ENCODE data around the gene MSRB1. TPM values are rescaled to one million over a fixed set of nuclear protein-coding genes. Genes with fewer than 3 reads are reported as not detected.

Gene MSRB1
- total RNA-seq, 2 donors from 2014 or later, result 13.7 to 21.9 TPM

DNA sequence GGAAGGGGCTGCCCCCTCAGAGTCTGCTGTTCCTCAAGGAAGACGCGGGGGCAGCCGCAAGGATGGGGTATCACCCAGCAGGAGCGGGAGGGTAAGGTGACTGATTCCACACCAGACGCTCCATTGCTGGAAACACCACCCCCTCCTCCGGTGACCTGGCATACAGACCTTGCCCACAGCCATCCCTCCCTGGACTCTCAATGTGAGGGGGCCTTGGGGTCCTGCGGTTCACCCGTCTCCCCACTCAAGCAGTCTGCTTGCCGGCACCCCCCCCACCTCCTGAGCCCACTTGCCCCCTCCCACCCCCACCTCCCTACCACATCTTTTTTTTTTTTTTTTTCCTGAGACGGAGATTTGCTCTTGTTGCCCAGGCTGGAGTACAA lies 12.7 kb downstream of the MSRB1 start:
- Histone ChIP-seq H3K4me1 (peaks cover 0 to 12% of the 10 kb centered on the region in 2 donors), H3K27me3 (no peaks in the 10 kb centered on the region), H3K9me3 (no peaks in the 10 kb centered on the region), H3K27ac (no peak overlapping the region), H3K36me3 (no peaks in the 10 kb centered on the region), H3K4me3 (no peak overlapping the region)
- no peak for DNase-seq (ENCODE audit: low spot score)
- no peak for TF ChIP-seq CTCF (IDR thresholded peaks at IDR 0.05)

- Histone ChIP-seq H3K9me3 (no peaks in the 10 kb centered on the region), H3K36me3 (no peaks in the 10 kb centered on the region), H3K4me3 (peak overlapping the region; percentile 57 to 80), H3K27me3 (no peaks in the 10 kb centered on the region), H3K27ac (peak overlapping the region; percentile 71 to 87), H3K4me1 (peaks cover 0 to 12% of the 10 kb centered on the region in 2 donors)
- DNase-seq (ENCODE audit: low spot score), result peak; percentile 87
- peak; percentile 100 for TF ChIP-seq CTCF (IDR thresholded peaks at IDR 0.05)
These were observed 13.2 kb downstream of the MSRB1 start for GRCh38 chr16:1929578-1930337.

GRCh38 chr16:1929105-1929504 lies 13.9 kb downstream of the MSRB1 start:
- no peak for TF ChIP-seq CTCF (IDR thresholded peaks at IDR 0.05)
- H3K9me3 ChIP-seq, result no peaks in the 10 kb centered on the region
- no peaks in the 10 kb centered on the region for H3K27me3 ChIP-seq
- H3K27ac ChIP-seq, result peak overlapping the region; percentile 71 to 87
- no peak for DNase-seq (ENCODE audit: low spot score)
- peak overlapping the region; percentile 57 to 80 for H3K4me3 ChIP-seq
- H3K4me1 ChIP-seq, result peaks cover 0 to 12% of the 10 kb centered on the region in 2 donors
- no peaks in the 10 kb centered on the region for H3K36me3 ChIP-seq

GRCh38 chr16:1926271-1926670 lies 16.7 kb downstream of the MSRB1 start:
- TF ChIP-seq CTCF (IDR thresholded peaks at IDR 0.05), result no peak
- no peak for DNase-seq (ENCODE audit: low spot score)
- Histone ChIP-seq H3K9me3 (no peaks in the 10 kb centered on the region), H3K27me3 (peaks cover 0 to 4% of the 10 kb centered on the region in 2 donors), H3K4me1 (peaks cover 0 to 18% of the 10 kb centered on the region in 2 donors), H3K4me3 (no peak overlapping the region), H3K27ac (no peak overlapping the region), H3K36me3 (no peaks in the 10 kb centered on the region)

GRCh38 chr16:1924095-1924494 lies 18.9 kb downstream of the MSRB1 start:
- H3K27ac ChIP-seq, result no peak overlapping the region
- no peaks in the 10 kb centered on the region for H3K36me3 ChIP-seq
- H3K9me3 ChIP-seq, result no peaks in the 10 kb centered on the region
- H3K4me1 ChIP-seq, result peaks cover 0 to 10% of the 10 kb centered on the region in 2 donors
- no peak for TF ChIP-seq CTCF (IDR thresholded peaks at IDR 0.05)
- H3K4me3 ChIP-seq, result no peak overlapping the region
- DNase-seq (ENCODE audit: low spot score), result no peak
- peaks cover 7 to 16% of the 10 kb centered on the region in 2 donors for H3K27me3 ChIP-seq
